T-helper 17 cell (primary cell): ENCODE data around the gene TPBGL. TPM values are rescaled to one million over a fixed set of nuclear protein-coding genes. Genes with fewer than 3 reads are reported as not detected.

Experiments
- ATAC-seq: fragments of 150-1000 bp; cut with Tn5 transposase; 2 replicates; pipeline ENCODE4 v1.10.0; 2021; ENCODE audit warnings: mild to moderate bottlenecking, moderate library complexity
- DNase-seq, 3 donors: peaks; one replicate each; pipeline versions ENCODE4 v3.0.0 to v3.0.0-alpha.2; 2020 to 2021
- H3K9me3 ChIP-seq: one replicate; pipeline ENCODE4 v1.7.0; 2013; ENCODE audit warnings: low read length, mild to moderate bottlenecking; ENCODE audit not compliant: control insufficient read depth, poor library complexity, severe bottlenecking
- H3K27ac Mint-ChIP-seq: one replicate; pipeline ENCODE4 v1.8.0; 2022; ENCODE audit warnings: mild to moderate bottlenecking, moderate library complexity, mixed read lengths
- H3K27me3 Mint-ChIP-seq: one replicate; pipeline ENCODE4 v1.8.0; 2022; ENCODE audit warnings: mixed read lengths
- H3K36me3 Mint-ChIP-seq: one replicate; pipeline ENCODE4 v1.8.0; 2022; ENCODE audit warnings: low read depth, mixed read lengths
- H3K4me1 Mint-ChIP-seq: one replicate; pipeline ENCODE4 v1.8.0; 2022; ENCODE audit warnings: mild to moderate bottlenecking, mixed read lengths
- H3K4me3 Mint-ChIP-seq: one replicate; pipeline ENCODE4 v1.8.0; 2022; ENCODE audit warnings: mild to moderate bottlenecking, moderate library complexity, mixed read lengths
- total RNA-seq, 4 donors: library from RNA in 2 of 4; stranded (reverse) in 2 of 4; gene quantifications; one replicate each; pipeline ENCODE4 v1.2.3 and lab custom pipeline; 2022 to 2026

TPBGL gene, protein sequence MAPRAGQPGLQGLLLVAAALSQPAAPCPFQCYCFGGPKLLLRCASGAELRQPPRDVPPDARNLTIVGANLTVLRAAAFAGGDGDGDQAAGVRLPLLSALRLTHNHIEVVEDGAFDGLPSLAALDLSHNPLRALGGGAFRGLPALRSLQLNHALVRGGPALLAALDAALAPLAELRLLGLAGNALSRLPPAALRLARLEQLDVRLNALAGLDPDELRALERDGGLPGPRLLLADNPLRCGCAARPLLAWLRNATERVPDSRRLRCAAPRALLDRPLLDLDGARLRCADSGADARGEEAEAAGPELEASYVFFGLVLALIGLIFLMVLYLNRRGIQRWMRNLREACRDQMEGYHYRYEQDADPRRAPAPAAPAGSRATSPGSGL
- total RNA-seq: under 1 TPM; 0.42 to 0.60 TPM
- total RNA-seq (lab: John Stamatoyannopoulos, UW): 0.08 to 0.23 reads per million in 2 donors

DNA sequence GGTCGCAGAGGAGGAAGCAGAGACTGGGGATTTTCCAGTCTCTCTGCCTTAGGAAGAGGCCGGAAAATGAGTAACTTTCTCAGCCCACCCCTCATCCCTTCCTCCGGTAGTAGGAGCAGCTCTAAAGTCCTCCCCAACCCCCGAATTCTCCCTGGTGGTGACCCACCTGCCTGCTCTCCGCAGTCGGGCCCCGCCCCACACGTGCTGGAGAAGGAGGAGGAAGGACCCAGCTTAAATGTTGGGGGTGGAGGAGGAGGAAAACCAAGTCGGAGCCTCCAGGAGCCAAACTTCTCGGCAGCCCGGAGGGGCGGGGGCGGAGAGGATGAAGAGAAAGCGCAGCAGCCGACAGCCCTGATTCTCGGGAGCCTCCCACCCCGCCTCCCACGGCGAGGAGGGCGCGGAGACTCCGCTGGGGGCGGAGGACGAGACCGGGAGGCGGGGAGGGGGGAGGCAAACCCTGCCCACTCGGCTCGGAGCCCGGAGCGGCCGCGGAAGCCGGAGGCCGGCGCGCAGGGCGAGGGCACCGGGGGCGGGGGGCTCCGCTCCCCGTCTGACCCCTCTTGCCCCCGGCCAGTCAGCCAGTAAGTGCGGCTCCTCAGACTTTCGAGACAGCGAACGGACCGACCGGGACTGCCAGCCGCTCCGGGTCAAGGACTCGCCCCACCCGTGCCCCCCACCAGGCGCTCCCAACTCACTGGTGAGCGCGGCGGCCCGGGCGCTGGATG lies at the start of gene TPBGL:
Gene TPBGL, plus strand, starts transcription at position 464 of the 725 bp plus-strand sequence. CDS start 276 bp downstream, outside the sequence.
- peaks cover 6% of the 10 kb centered on the region for H3K36me3 Mint-ChIP-seq
- H3K4me3 Mint-ChIP-seq: peak within 1 kb of the TSS; percentile 87
- peaks cover 31% of the 10 kb centered on the region for H3K27me3 Mint-ChIP-seq
- ATAC-seq (no peak), DNase-seq (no peak)
- no peaks in the 10 kb centered on the region for H3K9me3 ChIP-seq
- H3K4me1 Mint-ChIP-seq: peaks cover 10% of the 10 kb centered on the region
- H3K27ac Mint-ChIP-seq: no peak within 1 kb of the TSS

DNA sequence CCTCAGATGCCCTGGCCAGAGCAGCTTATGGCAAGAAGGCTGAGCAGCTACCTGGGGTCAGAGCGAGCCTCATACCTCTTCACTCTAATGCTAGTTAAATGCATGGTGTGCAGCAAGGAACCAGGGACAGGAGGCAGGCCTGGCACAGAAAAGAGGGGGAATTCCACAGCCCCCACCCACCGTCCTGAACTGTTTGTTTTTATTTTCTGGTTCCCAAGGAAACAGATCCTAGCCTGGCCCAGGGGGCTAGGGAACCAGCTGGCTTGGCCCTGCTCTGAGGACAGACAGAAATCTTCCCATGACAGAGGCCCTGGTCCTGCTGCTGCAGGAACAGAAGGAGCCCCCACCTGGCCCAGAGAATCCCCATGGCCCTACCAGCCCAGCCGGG lies 49.2 kb upstream of the TPBGL start:
- no peaks in the 10 kb centered on the region for H3K9me3 ChIP-seq
- Mint-ChIP-seq H3K36me3 (no peaks in the 10 kb centered on the region), H3K27ac (no peak overlapping the region), H3K4me3 (no peak overlapping the region), H3K27me3 (peaks cover under 1% of the 10 kb centered on the region), H3K4me1 (peaks cover 8% of the 10 kb centered on the region)
- DNase-seq (no peak), ATAC-seq (no peak)

DNA sequence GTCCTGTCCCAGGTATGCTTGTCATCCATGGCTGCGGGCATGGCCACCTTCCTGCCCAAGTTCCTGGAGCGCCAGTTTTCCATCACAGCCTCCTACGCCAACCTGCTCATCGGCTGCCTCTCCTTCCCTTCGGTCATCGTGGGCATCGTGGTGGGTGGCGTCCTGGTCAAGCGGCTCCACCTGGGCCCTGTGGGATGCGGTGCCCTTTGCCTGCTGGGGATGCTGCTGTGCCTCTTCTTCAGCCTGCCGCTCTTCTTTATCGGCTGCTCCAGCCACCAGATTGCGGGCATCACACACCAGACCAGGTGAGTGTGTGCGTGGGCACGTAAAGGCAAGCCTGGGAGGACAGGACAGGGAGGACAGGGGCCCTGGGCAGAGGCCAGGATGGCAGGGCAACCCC lies 47.3 kb upstream of the TPBGL start:
- Mint-ChIP-seq H3K36me3 (no peaks in the 10 kb centered on the region), H3K4me1 (peaks cover 8% of the 10 kb centered on the region)

DNA sequence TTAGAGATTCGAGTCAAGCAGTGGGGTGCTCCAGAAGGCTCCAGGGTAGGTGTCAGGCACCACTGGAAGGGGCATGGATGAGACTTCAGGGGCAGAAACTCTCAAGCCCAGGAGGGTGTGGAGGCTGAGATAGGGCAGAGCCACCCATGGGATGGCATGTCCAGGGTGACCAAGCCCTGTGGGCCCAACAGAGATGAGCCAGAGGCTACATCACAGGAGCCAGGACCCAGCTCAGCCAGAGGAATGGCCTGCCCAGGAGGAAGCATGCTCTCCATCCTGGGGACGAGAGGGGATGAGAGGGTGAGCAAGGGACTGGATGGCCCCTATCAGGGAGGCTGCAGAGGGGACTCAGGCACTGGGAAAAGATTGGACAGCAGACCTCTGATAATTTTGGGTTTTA lies 46.9 kb upstream of the TPBGL start:
- no peaks in the 10 kb centered on the region for H3K9me3 ChIP-seq
- Mint-ChIP-seq H3K4me1 (peaks cover 6% of the 10 kb centered on the region), H3K27me3 (peaks cover 12% of the 10 kb centered on the region), H3K36me3 (no peaks in the 10 kb centered on the region), H3K27ac (no peak overlapping the region), H3K4me3 (no peak overlapping the region)
- DNase-seq (no peak), ATAC-seq (no peak)

More for the DNA sequence above, 47.3 kb upstream of the TPBGL start:
- H3K4me3 Mint-ChIP-seq: no peak overlapping the region
- H3K9me3 ChIP-seq: no peaks in the 10 kb centered on the region
- DNase-seq (no peak), ATAC-seq (no peak)
- peaks cover 12% of the 10 kb centered on the region for H3K27me3 Mint-ChIP-seq
- no peak overlapping the region for H3K27ac Mint-ChIP-seq

DNA sequence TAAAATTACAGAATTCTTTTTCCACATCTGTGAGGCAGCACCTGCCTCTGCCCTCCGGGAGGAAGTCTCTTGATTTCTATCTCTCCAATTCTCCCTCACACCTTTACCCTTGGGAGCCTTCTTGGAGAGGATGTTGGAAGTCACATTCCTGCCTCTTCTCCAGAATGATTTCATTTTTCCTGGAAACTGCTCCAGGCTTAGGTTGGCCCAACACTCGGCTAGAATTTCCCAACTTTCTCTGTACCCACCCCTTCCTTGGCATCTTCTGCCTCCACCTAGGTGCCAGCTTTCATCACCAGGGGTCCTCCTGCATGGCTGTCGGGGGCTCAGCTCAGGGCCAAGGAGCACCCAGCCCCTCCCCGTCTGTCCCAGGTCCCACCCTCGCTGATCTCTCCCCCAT lies 46.4 kb upstream of the TPBGL start:
- Mint-ChIP-seq H3K36me3 (no peaks in the 10 kb centered on the region), H3K4me3 (no peak overlapping the region), H3K27me3 (peaks cover 12% of the 10 kb centered on the region), H3K4me1 (peaks cover 6% of the 10 kb centered on the region), H3K27ac (no peak overlapping the region)
- no peaks in the 10 kb centered on the region for H3K9me3 ChIP-seq
- ATAC-seq (no peak), DNase-seq (no peak)

DNA sequence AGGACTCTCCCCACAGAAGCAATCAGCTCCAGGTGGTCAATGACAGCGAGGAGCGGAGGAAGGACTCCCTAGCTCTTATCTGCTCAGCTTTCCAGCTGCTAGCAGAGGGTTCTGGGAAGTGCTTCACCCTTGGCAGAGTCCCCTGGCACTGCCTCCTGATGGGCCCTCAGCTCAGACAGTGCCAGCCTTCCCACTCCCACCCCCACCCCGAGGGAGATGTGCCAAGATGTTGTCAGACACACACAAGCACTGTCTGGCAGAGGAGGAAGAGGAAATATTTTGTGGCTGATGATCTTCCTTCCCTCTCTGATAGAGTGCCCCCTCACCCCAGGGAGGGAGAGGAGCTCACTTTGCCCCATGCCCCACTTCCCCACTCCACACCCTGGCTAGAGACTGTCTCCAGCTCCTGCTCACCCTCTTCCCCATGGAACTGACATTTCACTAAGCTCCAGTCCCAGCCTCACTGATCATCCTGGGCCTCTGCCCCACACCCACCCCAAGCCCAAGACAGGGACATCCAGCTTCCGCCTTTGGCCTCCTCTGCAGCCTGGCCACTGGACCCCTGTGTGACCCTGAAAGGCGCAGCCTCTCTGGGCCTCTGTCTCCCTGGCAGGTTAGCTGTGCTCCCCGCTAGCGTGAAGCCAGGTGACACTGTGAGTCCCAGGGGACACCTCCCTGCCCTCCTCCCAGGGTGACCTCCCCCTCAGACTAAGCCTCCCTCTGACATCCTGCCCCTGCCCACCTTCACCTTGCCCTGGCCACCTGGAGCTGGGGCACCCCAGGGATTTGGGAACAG lies 45.2 kb upstream of the TPBGL start:
- H3K9me3 ChIP-seq: no peaks in the 10 kb centered on the region
- Mint-ChIP-seq H3K36me3 (no peaks in the 10 kb centered on the region), H3K27me3 (peaks cover 12% of the 10 kb centered on the region), H3K4me1 (peaks cover 6% of the 10 kb centered on the region), H3K27ac (no peak overlapping the region), H3K4me3 (no peak overlapping the region)
- DNase-seq (no peak), ATAC-seq (no peak)

DNA sequence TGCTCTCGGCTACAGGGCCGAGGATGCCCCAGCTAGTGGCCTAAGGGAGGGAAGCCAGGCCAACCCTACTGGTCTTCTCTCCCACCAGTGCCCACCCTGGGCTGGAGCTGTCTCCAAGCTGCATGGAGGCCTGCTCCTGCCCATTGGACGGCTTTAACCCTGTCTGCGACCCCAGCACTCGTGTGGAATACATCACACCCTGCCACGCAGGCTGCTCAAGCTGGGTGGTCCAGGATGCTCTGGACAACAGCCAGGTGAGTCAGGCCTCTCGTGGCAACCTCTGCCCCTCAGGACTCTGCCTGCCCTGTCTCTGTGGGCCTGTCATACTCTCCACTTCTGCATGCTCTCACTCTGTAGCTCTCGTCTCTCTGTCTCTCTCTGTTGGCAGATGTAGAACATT lies 44.1 kb upstream of the TPBGL start:
- Mint-ChIP-seq H3K27ac (no peak overlapping the region), H3K36me3 (no peaks in the 10 kb centered on the region), H3K4me1 (peaks cover 2% of the 10 kb centered on the region), H3K27me3 (peaks cover 12% of the 10 kb centered on the region), H3K4me3 (no peak overlapping the region)
- no peaks in the 10 kb centered on the region for H3K9me3 ChIP-seq
- DNase-seq: no peak
- ATAC-seq: no peak

DNA sequence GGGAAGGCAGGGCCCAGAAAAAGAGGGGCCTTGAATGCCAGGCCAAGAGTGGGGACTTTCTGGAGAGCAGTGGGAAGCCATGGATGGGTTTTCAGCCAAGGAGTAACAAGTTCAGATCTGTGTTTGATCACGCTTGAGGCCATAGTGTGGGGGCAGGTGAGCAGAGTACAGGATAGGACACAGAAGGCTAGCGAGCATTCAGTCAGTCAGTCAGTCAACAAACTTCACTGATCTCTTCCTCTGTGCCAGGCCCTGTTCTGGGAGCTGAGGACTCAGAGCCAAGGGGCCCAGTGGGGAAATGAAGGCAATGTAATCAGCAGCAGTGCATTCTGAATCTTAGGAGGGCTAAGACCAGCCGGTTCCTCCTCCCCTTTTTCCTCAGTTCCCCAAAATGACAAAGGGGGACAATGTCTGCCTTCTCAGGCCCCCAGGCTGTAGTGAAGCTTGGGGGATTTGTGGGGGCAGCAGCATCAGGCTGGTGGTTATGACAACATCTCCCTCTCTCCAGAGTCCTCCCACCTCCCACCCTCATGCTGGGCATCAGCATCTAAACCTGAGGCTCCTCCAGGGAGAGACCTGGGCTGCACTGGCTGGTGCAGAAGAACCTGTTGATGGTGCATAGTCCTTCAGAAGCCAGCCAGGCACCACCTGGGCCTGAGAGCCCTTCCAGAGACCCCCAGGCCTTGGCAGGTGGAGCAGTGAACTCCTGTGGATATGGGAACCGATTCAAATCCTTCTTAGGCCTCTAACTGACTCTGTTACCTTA lies 42.9 kb upstream of the TPBGL start:
- Mint-ChIP-seq H3K4me3 (no peak overlapping the region), H3K36me3 (no peaks in the 10 kb centered on the region), H3K27ac (no peak overlapping the region), H3K27me3 (peaks cover 22% of the 10 kb centered on the region), H3K4me1 (no peaks in the 10 kb centered on the region)
- ATAC-seq (no peak), DNase-seq (no peak)
- H3K9me3 ChIP-seq: no peaks in the 10 kb centered on the region

DNA sequence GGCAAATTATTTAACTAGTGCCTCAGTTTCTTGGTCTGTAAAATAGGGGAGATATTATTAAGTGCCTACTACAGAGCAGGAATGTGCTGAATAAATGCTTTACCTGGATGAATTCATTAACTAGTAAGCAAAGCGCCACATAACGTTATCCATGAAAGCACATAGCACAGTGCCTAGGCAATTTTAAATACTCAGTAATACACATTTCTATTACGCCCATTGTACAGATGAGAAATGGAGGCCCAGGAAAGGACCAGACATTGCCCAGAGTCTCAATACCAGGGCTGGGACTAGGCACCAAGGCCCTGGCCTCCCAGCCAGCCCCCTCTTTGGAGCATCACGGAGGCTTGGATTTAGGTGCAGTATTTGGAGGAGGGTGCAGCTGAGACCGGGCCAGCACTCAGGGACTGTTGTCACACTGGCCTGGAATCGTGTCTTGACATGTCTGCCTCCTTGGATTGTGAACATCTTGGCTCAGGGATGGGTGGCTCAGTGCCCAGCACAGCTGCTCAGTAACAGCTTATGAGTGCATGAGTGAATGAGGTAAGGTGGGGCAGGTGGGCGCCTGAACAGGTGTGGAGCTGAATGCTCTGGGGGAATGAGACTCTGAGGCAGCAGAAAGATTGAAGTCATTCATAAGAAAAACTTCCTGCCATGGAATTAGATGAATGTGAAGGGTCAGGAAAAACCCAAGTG lies 42.1 kb upstream of the TPBGL start:
- ATAC-seq: no peak
- Mint-ChIP-seq H3K4me3 (no peak overlapping the region), H3K36me3 (no peaks in the 10 kb centered on the region), H3K4me1 (no peaks in the 10 kb centered on the region), H3K27me3 (peaks cover 26% of the 10 kb centered on the region), H3K27ac (no peak overlapping the region)
- DNase-seq: no peak
- no peaks in the 10 kb centered on the region for H3K9me3 ChIP-seq

DNA sequence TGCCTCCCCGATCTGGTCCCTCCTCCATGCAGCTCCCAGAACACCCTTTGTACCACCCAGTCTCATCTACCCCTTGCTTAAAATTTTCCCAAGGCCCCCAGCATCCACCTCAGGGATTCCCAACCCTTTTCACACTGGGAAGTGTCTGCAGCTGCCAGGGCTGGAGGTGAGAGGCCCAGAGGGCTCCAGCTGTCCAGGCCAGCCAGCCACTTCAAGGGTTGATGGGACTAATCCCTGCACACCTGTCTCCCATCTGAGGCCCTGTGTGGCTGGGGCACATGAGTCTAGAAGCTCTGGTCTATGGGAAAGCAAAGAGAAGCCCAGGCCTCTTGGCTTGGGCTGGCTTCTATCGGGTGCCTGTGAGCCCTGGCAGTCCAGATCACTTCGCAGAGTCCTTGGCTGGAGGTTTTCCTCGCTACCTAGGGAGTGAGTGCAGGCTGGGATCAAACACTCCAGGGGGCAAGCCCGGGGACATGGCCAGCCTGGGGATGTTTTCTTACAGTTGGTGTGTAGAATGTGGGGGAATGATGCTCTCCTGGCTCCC lies 41.1 kb upstream of the TPBGL start:
- ATAC-seq (no peak), DNase-seq (no peak)
- no peak overlapping the region for H3K4me3 Mint-ChIP-seq
- H3K4me1 Mint-ChIP-seq: no peaks in the 10 kb centered on the region
- H3K27me3 Mint-ChIP-seq: peaks cover 26% of the 10 kb centered on the region
- no peaks in the 10 kb centered on the region for H3K36me3 Mint-ChIP-seq
- no peak overlapping the region for H3K27ac Mint-ChIP-seq
- no peaks in the 10 kb centered on the region for H3K9me3 ChIP-seq

DNA sequence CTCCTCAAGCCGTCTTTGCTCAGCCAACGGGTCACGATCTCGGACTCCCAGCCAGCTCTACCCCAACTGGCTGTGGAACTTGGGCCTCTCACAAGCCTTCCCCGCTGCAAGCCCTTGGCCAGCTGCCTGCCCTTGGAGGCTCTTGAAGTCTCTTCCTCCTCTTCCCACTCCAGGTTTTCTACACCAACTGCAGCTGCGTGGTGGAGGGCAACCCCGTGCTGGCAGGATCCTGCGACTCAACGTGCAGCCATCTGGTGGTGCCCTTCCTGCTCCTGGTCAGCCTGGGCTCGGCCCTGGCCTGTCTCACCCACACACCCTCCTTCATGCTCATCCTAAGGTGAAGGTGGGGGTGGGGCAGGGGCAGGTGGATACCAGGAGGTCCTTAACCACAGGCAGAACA lies 40.5 kb upstream of the TPBGL start:
- no peak overlapping the region for H3K27ac Mint-ChIP-seq
- no peaks in the 10 kb centered on the region for H3K36me3 Mint-ChIP-seq
- no peaks in the 10 kb centered on the region for H3K9me3 ChIP-seq
- no peaks in the 10 kb centered on the region for H3K4me1 Mint-ChIP-seq
- no peak overlapping the region for H3K4me3 Mint-ChIP-seq
- ATAC-seq (no peak), DNase-seq (no peak)
- peaks cover 26% of the 10 kb centered on the region for H3K27me3 Mint-ChIP-seq

DNA sequence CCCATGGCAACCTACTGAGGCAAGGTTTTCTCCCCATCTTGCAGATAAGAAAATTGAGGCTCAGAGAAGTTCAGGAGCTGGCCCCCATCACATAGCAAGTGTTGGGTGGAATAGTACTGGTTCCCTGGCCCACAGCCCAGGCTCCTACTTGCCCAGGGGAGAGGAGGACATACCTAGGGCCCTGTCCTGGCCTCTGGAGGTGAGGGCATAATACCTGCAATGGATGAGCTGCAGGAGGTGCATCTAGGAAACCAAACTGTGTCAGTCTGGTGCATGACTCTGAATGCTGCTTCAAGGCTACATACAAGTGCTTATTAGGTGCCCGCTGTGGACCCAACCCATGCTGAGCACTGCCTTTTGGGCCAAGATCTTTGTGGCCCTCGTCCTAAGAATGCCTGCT lies 40.0 kb upstream of the TPBGL start:
- no peaks in the 10 kb centered on the region for H3K9me3 ChIP-seq
- H3K27ac Mint-ChIP-seq: no peak overlapping the region
- no peaks in the 10 kb centered on the region for H3K36me3 Mint-ChIP-seq
- ATAC-seq (no peak), DNase-seq (no peak)
- no peaks in the 10 kb centered on the region for H3K4me1 Mint-ChIP-seq
- H3K4me3 Mint-ChIP-seq: no peak overlapping the region
- H3K27me3 Mint-ChIP-seq: peaks cover 26% of the 10 kb centered on the region
